Neural crest cell (in vitro differentiated cells): ENCODE results near the gene MEP1A. TPM values are rescaled to one million over a fixed set of nuclear protein-coding genes. Genes with fewer than 3 reads are reported as not detected.
"Not testable (repeated sequence)": the region's sequence is repeated elsewhere in the genome, so short reads cannot be mapped to it uniquely, and the experiment has no call there.

Experiments used
- DNase-seq: peaks from one replicate; pipeline ENCODE4 v3.0.0; 2021; ENCODE audit warnings: low read depth, mixed read lengths, low spot score
- H3K27ac Mint-ChIP-seq: one replicate; pipeline ENCODE4 v1.8.0; 2021; ENCODE audit warnings: mild to moderate bottlenecking, mixed read lengths; ENCODE audit not compliant: unreplicated experiment
- H3K27me3 Mint-ChIP-seq: 2 replicates; pipeline ENCODE4 v1.8.0; 2021; ENCODE audit warnings: low read depth, mild to moderate bottlenecking, mixed read lengths
- H3K36me3 Mint-ChIP-seq: 2 replicates; pipeline ENCODE4 v1.8.0; 2021; ENCODE audit warnings: low read depth, mild to moderate bottlenecking, mixed read lengths
- H3K4me1 Mint-ChIP-seq: 2 replicates; pipeline ENCODE4 v1.8.0; 2021; ENCODE audit warnings: mixed read lengths
- H3K4me3 Mint-ChIP-seq: one replicate; pipeline ENCODE4 v1.8.0; 2021; ENCODE audit warnings: mild to moderate bottlenecking, mixed read lengths
- H3K9me3 Mint-ChIP-seq: 2 replicates; pipeline ENCODE4 v1.8.0; 2021; ENCODE audit warnings: mixed read lengths
- total RNA-seq: library from RNA; stranded (reverse); gene quantifications from 2 replicates; pipeline ENCODE4 v1.2.1, GENCODE V29; 2021
- TF ChIP-seq, protein P1 (sequence below): fragments of 200-600 bp; sonication (generic); conservative IDR thresholded peaks from 2 replicates; pipeline ENCODE4 v1.5.0; 2021; ENCODE audit warnings: antibody characterized with exemption, mild to moderate bottlenecking

Gene MEP1A
- total RNA-seq, 1 donor from 2014 or later = not detected

GRCh38 chr6:46855966-46856365, 62.8 kb downstream of the MEP1A start:
- not testable (repeated sequence) for H3K9me3 Mint-ChIP-seq, H3K4me3 Mint-ChIP-seq, H3K36me3 Mint-ChIP-seq, H3K4me1 Mint-ChIP-seq, H3K27me3 Mint-ChIP-seq, H3K27ac Mint-ChIP-seq
- peak; percentile 58 for DNase-seq
- TF ChIP-seq, protein P1, sequence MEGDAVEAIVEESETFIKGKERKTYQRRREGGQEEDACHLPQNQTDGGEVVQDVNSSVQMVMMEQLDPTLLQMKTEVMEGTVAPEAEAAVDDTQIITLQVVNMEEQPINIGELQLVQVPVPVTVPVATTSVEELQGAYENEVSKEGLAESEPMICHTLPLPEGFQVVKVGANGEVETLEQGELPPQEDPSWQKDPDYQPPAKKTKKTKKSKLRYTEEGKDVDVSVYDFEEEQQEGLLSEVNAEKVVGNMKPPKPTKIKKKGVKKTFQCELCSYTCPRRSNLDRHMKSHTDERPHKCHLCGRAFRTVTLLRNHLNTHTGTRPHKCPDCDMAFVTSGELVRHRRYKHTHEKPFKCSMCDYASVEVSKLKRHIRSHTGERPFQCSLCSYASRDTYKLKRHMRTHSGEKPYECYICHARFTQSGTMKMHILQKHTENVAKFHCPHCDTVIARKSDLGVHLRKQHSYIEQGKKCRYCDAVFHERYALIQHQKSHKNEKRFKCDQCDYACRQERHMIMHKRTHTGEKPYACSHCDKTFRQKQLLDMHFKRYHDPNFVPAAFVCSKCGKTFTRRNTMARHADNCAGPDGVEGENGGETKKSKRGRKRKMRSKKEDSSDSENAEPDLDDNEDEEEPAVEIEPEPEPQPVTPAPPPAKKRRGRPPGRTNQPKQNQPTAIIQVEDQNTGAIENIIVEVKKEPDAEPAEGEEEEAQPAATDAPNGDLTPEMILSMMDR = peak; percentile 73

- H3K27me3 Mint-ChIP-seq = no peaks in the 10 kb centered on the region
- H3K36me3 Mint-ChIP-seq = no peaks in the 10 kb centered on the region
- no peak overlapping the region for H3K27ac Mint-ChIP-seq
- H3K9me3 Mint-ChIP-seq = no peaks in the 10 kb centered on the region
- no peaks in the 10 kb centered on the region for H3K4me1 Mint-ChIP-seq
- TF ChIP-seq, protein P1 = no peak
- no peak for DNase-seq
- H3K4me3 Mint-ChIP-seq = no peak overlapping the region
Observed at GRCh38 chr6:46862381-46862780, 69.2 kb downstream of the MEP1A start.

DNA sequence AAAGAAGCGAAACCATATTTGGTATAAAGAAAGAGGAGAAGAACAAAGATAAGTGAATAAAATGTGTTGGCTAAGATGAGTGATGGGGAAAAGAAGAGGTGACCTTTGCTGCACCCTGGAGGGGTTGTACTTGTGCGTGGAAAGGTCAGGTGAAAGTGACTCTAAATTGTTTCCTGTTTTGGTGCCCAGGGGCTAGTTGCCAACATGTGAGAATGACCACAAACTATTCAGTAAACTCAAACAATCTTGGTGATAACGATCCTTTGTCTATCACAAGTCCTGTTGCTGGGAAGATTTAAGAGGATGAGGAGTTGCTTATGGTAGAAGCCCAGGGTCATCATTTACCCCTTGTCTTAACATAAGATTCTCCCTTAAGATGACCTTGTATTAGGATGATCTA, 70.6 kb downstream of the MEP1A start:
- Mint-ChIP-seq H3K27ac (no peak overlapping the region), H3K36me3 (no peaks in the 10 kb centered on the region), H3K27me3 (no peaks in the 10 kb centered on the region), H3K4me3 (no peak overlapping the region), H3K9me3 (no peaks in the 10 kb centered on the region), H3K4me1 (no peaks in the 10 kb centered on the region)
- TF ChIP-seq, protein P1 = no peak
- no peak for DNase-seq

DNA sequence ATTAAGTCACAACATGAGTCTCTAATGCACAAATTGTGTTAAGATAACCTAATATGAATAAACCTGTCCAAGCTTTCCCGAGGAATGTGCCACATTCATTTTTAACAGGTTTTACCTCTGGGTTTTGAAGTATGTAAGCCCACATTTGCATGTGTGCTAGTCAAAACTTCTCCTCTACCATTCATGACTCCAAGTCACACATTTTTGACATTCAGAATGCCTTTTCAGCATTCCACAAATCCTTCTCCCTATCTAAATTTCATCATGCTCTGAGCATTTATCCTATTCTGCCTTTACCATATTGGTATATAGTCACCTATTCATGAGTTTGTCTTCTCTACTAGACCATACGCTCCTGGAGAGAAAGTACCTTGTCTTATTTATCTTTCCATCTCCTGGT, 72.0 kb downstream of the MEP1A start:
- no peaks in the 10 kb centered on the region for H3K9me3 Mint-ChIP-seq
- no peak overlapping the region for H3K27ac Mint-ChIP-seq
- H3K36me3 Mint-ChIP-seq = no peaks in the 10 kb centered on the region
- H3K4me3 Mint-ChIP-seq = no peak overlapping the region
- TF ChIP-seq, protein P1 = no peak
- H3K27me3 Mint-ChIP-seq = no peaks in the 10 kb centered on the region
- no peak for DNase-seq
- H3K4me1 Mint-ChIP-seq = no peaks in the 10 kb centered on the region

DNA sequence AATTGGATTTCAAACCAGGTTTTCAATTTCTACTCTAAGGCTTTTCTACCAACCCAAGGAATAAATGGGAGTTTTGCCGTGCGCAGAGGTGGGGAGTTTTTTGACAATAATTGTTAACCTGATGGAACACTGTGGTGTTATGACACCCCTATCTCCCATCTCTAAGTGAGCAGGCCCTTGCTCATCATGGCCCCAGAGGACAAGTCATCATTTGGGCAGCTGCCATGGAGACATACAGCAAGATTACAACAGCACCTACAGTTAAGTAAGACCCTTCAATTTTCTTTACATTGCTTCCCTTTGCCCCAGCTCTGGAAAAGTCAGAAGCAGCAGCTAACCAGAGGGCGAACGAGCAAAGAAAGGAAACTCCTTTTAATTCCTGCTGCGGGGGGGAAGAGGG, 74.2 kb downstream of the MEP1A start:
- Mint-ChIP-seq H3K27ac (no peak overlapping the region), H3K4me3 (no peak overlapping the region), H3K9me3 (no peaks in the 10 kb centered on the region), H3K36me3 (no peaks in the 10 kb centered on the region), H3K27me3 (no peaks in the 10 kb centered on the region), H3K4me1 (no peaks in the 10 kb centered on the region)
- DNase-seq = no peak
- TF ChIP-seq, protein P1 = no peak

DNA sequence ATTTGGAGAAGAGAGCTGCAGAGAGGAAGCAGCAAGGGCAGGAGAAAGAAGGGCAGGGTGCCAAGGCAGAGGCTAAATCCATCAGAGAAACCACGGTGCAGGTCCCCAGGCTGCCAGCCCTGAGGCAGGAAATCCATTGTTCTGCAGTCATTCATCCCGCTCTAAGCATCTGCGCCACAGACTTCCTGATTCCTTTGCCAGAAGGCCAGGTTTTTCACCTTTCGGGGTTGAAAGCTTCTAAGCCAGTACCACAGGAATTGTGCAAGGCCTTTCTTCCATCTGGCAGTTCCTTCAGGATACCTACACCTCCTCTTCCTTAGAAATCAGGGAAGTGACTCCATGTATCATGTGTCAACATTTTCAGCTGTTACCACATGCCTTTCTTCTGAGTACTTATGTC, 82.9 kb downstream of the MEP1A start:
- Mint-ChIP-seq H3K4me1 (peaks cover 5% of the 10 kb centered on the region), H3K27me3 (no peaks in the 10 kb centered on the region), H3K36me3 (no peaks in the 10 kb centered on the region), H3K27ac (no peak overlapping the region), H3K4me3 (no peak overlapping the region), H3K9me3 (no peaks in the 10 kb centered on the region)
- TF ChIP-seq, protein P1 = no peak
- no peak for DNase-seq
